HG02798 (cell line): Measurements from ENCODE around the gene TDRD9.
"Not testable (repeated sequence)": the region's sequence is repeated elsewhere in the genome, so short reads cannot be mapped to it uniquely, and the experiment has no call there.

Experiments
- ATAC-seq: cut with Tn5 transposase; IDR thresholded peaks from one replicate; pipeline ENCODE4 v1.9.1; 2021; ENCODE audit warnings: mild to moderate bottlenecking; ENCODE audit not compliant: unreplicated experiment, poor library complexity

TDRD9 gene

GRCh38 chr14:103928011-103928890 lies at the start of gene TDRD9:
Gene TDRD9, plus strand, starts transcription at chr14:103928456. Its CDS starts 54 bp downstream, at chr14:103928510.
- ATAC-seq = no peak

GRCh38 chr14:103879118-103879569 lies 49.1 kb upstream of the TDRD9 start:
- no peak for ATAC-seq

GRCh38 chr14:103879570-103880347 lies 48.5 kb upstream of the TDRD9 start:
- no peak for ATAC-seq

GRCh38 chr14:103880348-103881267 lies 47.6 kb upstream of the TDRD9 start:
- no peak for ATAC-seq

- ATAC-seq = no peak
Observed at GRCh38 chr14:103881268-103882201, 46.7 kb upstream of the TDRD9 start.

- ATAC-seq = no peak
Observed at GRCh38 chr14:103882503-103883262, 45.6 kb upstream of the TDRD9 start.

- ATAC-seq = no peak
Observed at GRCh38 chr14:103883263-103883523, 45.1 kb upstream of the TDRD9 start.

- ATAC-seq = no peak
Observed at GRCh38 chr14:103884854-103885253, 43.4 kb upstream of the TDRD9 start.

GRCh38 chr14:103885509-103885932 lies 42.7 kb upstream of the TDRD9 start:
- ATAC-seq = no peak

GRCh38 chr14:103886304-103887169 lies 41.7 kb upstream of the TDRD9 start:
- no peak for ATAC-seq

- no peak for ATAC-seq
Observed at GRCh38 chr14:103887170-103887501, 41.1 kb upstream of the TDRD9 start.

GRCh38 chr14:103887557-103888115 lies 40.6 kb upstream of the TDRD9 start:
- ATAC-seq = no peak

- not testable (repeated sequence) for ATAC-seq
Observed at GRCh38 chr14:103889002-103889312, 39.3 kb upstream of the TDRD9 start.

- no peak for ATAC-seq
Observed at GRCh38 chr14:103889313-103890051, 38.8 kb upstream of the TDRD9 start.

- no peak for ATAC-seq
Observed at GRCh38 chr14:103890052-103890371, 38.2 kb upstream of the TDRD9 start.

- ATAC-seq = no peak
Observed at GRCh38 chr14:103890821-103891666, 37.2 kb upstream of the TDRD9 start.
